HCT116 (cell line): ENCODE data around the gene MRPL33. TPM values are rescaled to one million over a fixed set of nuclear protein-coding genes. Genes with fewer than 3 reads are reported as not detected.

ENCODE experiments used
- ATAC-seq: fragments of 200-7000 bp; cut with Tn5 transposase; 2 replicates; pipeline ENCODE4 v1.9.1; 2020; ENCODE audit warnings: mild to moderate bottlenecking, moderate library complexity
- BruUV-seq: library from RNA; stranded (reverse); fragments of 400-500 nt; replicated peaks from 2 replicates; lab custom pipeline; 2021; lab: Mats Ljungman, UMichigan
- CTCF ChIA-PET: fragments of 300-600 bp; sonication (Branson Sonifier 250); formaldehyde crosslinking; loops from one replicate; lab custom pipeline; 2021; ENCODE audit warnings: antibody characterized with exemption; lab: Charles Lee
- POLR2A ChIA-PET: fragments of 300-600, 350-600 bp; sonication (Branson Sonifier 250); formaldehyde crosslinking; loops from one replicate; lab custom pipeline; 2021; ENCODE audit warnings: antibody characterized with exemption; lab: Charles Lee
- RAD21 ChIA-PET, 2 experiments: fragments of 300-600 bp; sonication (Branson Sonifier 250); formaldehyde crosslinking; loops; one replicate each; lab custom pipeline; 2023; ENCODE audit warnings: low total read pairs in 2 of 2; ENCODE audit not compliant: uncharacterized antibody in 2 of 2, unreplicated experiment in 2 of 2, low non-redundant PET in 1 of 2; lab: Charles Lee
- DNase-seq: peaks from one replicate; pipeline ENCODE4 v3.0.0-alpha.2; 2010; ENCODE audit warnings: low read depth, low spot score
- H2AFZ ChIP-seq: fragments of 200-600 bp; shearing (Covaris generic), sonication (generic); 2 replicates; pipeline ENCODE4 v1.6.1; 2017; ENCODE audit warnings: low read depth, mixed run types, mixed read lengths, antibody characterized with exemption, low read length; ENCODE audit not compliant: poor library complexity, severe bottlenecking
- H3K27ac ChIP-seq: 2 replicates; pipeline ENCODE4 v1.5.1; 2012; ENCODE audit warnings: low read depth, low read length
- H3K27me3 ChIP-seq: fragments of 200-600 bp; sonication (generic); 2 replicates; pipeline ENCODE4 v1.6.1; 2016; ENCODE audit warnings: mixed run types, low read length, mixed read lengths; ENCODE audit not compliant: insufficient read depth
- H3K36me3 ChIP-seq, 2 experiments: fragments of 200-500 bp in 1 of 2; fragments of 200-600 bp in 1 of 2; sonication (Bioruptor generic) in 1 of 2; sonication (generic) in 1 of 2; 2 replicates each; pipeline versions ENCODE4 v1.5.1 to v1.6.1; 2014 to 2016; ENCODE audit warnings: low read length in 2 of 2, inconsistent platforms in 1 of 2, mixed read lengths in 1 of 2, mixed run types in 1 of 2; ENCODE audit not compliant: insufficient read depth in 2 of 2, control insufficient read depth in 1 of 2
- H3K4me1 ChIP-seq, 2 experiments: fragments of 200-600 bp in 1 of 2; sonication (generic) in 1 of 2; 2 replicates each; pipeline versions ENCODE4 v1.5.1 to v1.6.1; 2012 to 2017; ENCODE audit warnings: low read length in 2 of 2, inconsistent platforms in 1 of 2, mild to moderate bottlenecking in 1 of 2, mixed read lengths in 1 of 2, mixed run types in 1 of 2, moderate library complexity in 1 of 2; ENCODE audit not compliant: insufficient read depth in 2 of 2, control insufficient read depth in 1 of 2
- H3K4me2 ChIP-seq: fragments of 200-600 bp; sonication (generic); 2 replicates; pipeline ENCODE4 v1.6.1; 2017; ENCODE audit warnings: mixed run types, low read length, mixed read lengths
- H3K4me3 ChIP-seq, 2 experiments: fragments of 200-600 bp in 1 of 2; sonication (generic) in 1 of 2; replicated peaks in 1 of 2; 2 replicates each; pipeline ENCODE4 v1.5.1; 2011 to 2016; ENCODE audit warnings: low read length in 2 of 2, control low read depth in 1 of 2, low read depth in 1 of 2, mild to moderate bottlenecking in 1 of 2, mixed read lengths in 1 of 2, mixed run types in 1 of 2
- H3K79me2 ChIP-seq: fragments of 200-600 bp; sonication (generic); 2 replicates; pipeline ENCODE4 v1.6.1; 2017; ENCODE audit warnings: mild to moderate bottlenecking, mixed run types, low read length, moderate library complexity, mixed read lengths; ENCODE audit not compliant: insufficient read depth
- H3K9ac ChIP-seq: fragments of 200-600 bp; sonication (generic); 2 replicates; pipeline ENCODE4 v1.6.1; 2016; ENCODE audit warnings: low read length, mixed read lengths
- H3K9me2 ChIP-seq: fragments of 200-600 bp; sonication (generic), shearing (Covaris generic); 2 replicates; pipeline ENCODE4 v1.6.1; 2017; ENCODE audit warnings: mixed run types, mild to moderate bottlenecking, moderate library complexity; ENCODE audit not compliant: insufficient read depth
- H3K9me3 ChIP-seq, 2 experiments: fragments of 200-500 bp in 1 of 2; fragments of 200-600 bp in 1 of 2; sonication (Bioruptor generic) in 1 of 2; sonication (generic) in 1 of 2; 2 replicates each; pipeline ENCODE4 v1.6.1; 2014 to 2017; ENCODE audit warnings: low read length in 2 of 2, mixed read lengths in 2 of 2, inconsistent platforms in 1 of 2, low read depth in 1 of 2, mild to moderate bottlenecking in 1 of 2, mixed run types in 1 of 2, moderate library complexity in 1 of 2; ENCODE audit not compliant: control insufficient read depth in 1 of 2, insufficient read depth in 1 of 2
- H4K20me1 ChIP-seq: fragments of 200-600 bp; sonication (generic), shearing (Covaris generic); 2 replicates; pipeline ENCODE4 v1.6.1; 2017; ENCODE audit warnings: mixed run types, mild to moderate bottlenecking, moderate library complexity; ENCODE audit not compliant: insufficient read depth
- CBX3 ChIP-seq: IDR thresholded peaks from 2 replicates; pipeline ENCODE4 v1.6.1; 2012; ENCODE audit warnings: low read depth
- CEBPB ChIP-seq: IDR thresholded peaks from 2 replicates; pipeline ENCODE4 v1.6.1; 2012; ENCODE audit warnings: low read depth
- EGR1 ChIP-seq: IDR thresholded peaks from 2 replicates; pipeline ENCODE4 v1.6.1; 2012; ENCODE audit warnings: low read depth
- ELF1 ChIP-seq: IDR thresholded peaks from 2 replicates; pipeline ENCODE4 v1.6.1; 2012; ENCODE audit warnings: low read depth, borderline replicate concordance
- EZH2 ChIP-seq: fragments of 200-600 bp; sonication (generic); IDR thresholded peaks from 2 replicates; pipeline ENCODE4 v1.6.1; 2017; ENCODE audit warnings: antibody characterized with exemption, mixed run types
- EZH2phosphoT487 ChIP-seq: fragments of 200-600 bp; IDR thresholded peaks from 2 replicates; pipeline ENCODE4 v1.6.1; 2018; ENCODE audit warnings: antibody characterized with exemption, borderline replicate concordance
- FOSL1 ChIP-seq: IDR thresholded peaks from 2 replicates; pipeline ENCODE4 v1.6.1; 2012; ENCODE audit warnings: low read depth
- JUND ChIP-seq: IDR thresholded peaks from 2 replicates; pipeline ENCODE4 v1.6.1; 2012
- POLR2AphosphoS5 ChIP-seq: IDR thresholded peaks from 2 replicates; pipeline ENCODE4 v1.6.1; 2011; ENCODE audit warnings: mild to moderate bottlenecking, low read depth, low read length, moderate library complexity
- RAD21 ChIP-seq: IDR thresholded peaks from 2 replicates; pipeline ENCODE4 v1.6.1; 2012; ENCODE audit warnings: low read depth, mild to moderate bottlenecking
- SIN3A ChIP-seq: IDR thresholded peaks from 2 replicates; pipeline ENCODE4 v1.6.1; 2012; ENCODE audit warnings: low read depth
- SP1 ChIP-seq: IDR thresholded peaks from 2 replicates; pipeline ENCODE4 v1.6.1; 2012; ENCODE audit warnings: low read depth
- TCF7L2 ChIP-seq: IDR thresholded peaks from 2 replicates; pipeline ENCODE4 v1.7.0; 2011; ENCODE audit warnings: borderline replicate concordance, inconsistent platforms; ENCODE audit not compliant: insufficient read depth, insufficient read length; ENCODE audit errors: extremely low read depth
- YY1 ChIP-seq: IDR thresholded peaks from 2 replicates; pipeline ENCODE4 v1.6.1; 2011; ENCODE audit warnings: low read length, low read depth, moderate library complexity, mild to moderate bottlenecking; ENCODE audit not compliant: insufficient replicate concordance; ENCODE audit errors: extremely low read depth
- ZBTB33 ChIP-seq: IDR thresholded peaks from 2 replicates; pipeline ENCODE4 v1.6.1; 2011; ENCODE audit warnings: mild to moderate bottlenecking, low read length, moderate library complexity; ENCODE audit not compliant: insufficient replicate concordance; ENCODE audit errors: extremely low read depth
- ZFX ChIP-seq: fragments of 450-650 bp; IDR thresholded peaks from 2 replicates; pipeline ENCODE4 v1.6.1; 2017
- intact Hi-C: fragments of 100-400 bp; cut with micrococcal nuclease; formaldehyde crosslinking; loops from 2 replicates; pipeline ENCODE4 v1.10.0; 2022
- total RNA-seq: library from RNA; stranded (reverse); gene quantifications from one replicate; pipeline ENCODE4 v1.2.1, GENCODE V29; 2021; ENCODE audit not compliant: unreplicated experiment
- TF ChIP-seq, protein P1 (sequence below): IDR thresholded peaks from 2 replicates; pipeline ENCODE4 v1.6.1; 2012

The MRPL33 gene
- total RNA-seq, 1 experiment from 2014 or later, result 66.3 TPM

- peak; percentile 33 for ATAC-seq
- Histone ChIP-seq H3K4me3 (no peak overlapping the region), H3K36me3 (no peaks in the 10 kb centered on the region), H4K20me1 (no peaks in the 10 kb centered on the region), H2AFZ (no peak overlapping the region), H3K27me3 (no peaks in the 10 kb centered on the region), H3K4me1 (peaks cover 0 to 19% of the 10 kb centered on the region in 2 experiments; a peak in 1 of 4 replicates), H3K9me3 (no peaks in the 10 kb centered on the region), H3K4me2 (no peak overlapping the region), H3K9ac (no peak overlapping the region), H3K27ac (no peak overlapping the region), H3K9me2 (no peaks in the 10 kb centered on the region), H3K79me2 (no peaks in the 10 kb centered on the region)
- TF ChIP-seq YY1 (no peak), TCF7L2 (no peak), FOSL1 (no peak), CEBPB (no peak), ELF1 (no peak), ZBTB33 (no peak), SIN3A (no peak), CBX3 (no peak), ZFX (no peak), EZH2 (no peak), EGR1 (no peak), EZH2phosphoT487 (no peak), SP1 (no peak), RAD21 (no peak), JUND (no peak), POLR2AphosphoS5 (no peak)
- TF ChIP-seq, protein P1, sequence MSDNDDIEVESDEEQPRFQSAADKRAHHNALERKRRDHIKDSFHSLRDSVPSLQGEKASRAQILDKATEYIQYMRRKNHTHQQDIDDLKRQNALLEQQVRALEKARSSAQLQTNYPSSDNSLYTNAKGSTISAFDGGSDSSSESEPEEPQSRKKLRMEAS, result no peak
- DNase-seq, result no peak
- BruUV-seq, result no TSS peak
- intact Hi-C loops, result no loop called here
- POLR2A ChIA-PET, result no interaction called here
- RAD21 ChIA-PET, result no interaction called here
- CTCF ChIA-PET, result no interaction called here
Measured at GRCh38 chr2:27729198-27729597, 42.3 kb upstream of the MRPL33 start.
